Mesothelial cell of epicardium (in vitro differentiated cells): Measurements from ENCODE around the gene BATF2. TPM values are rescaled to one million over a fixed set of nuclear protein-coding genes. Genes with fewer than 3 reads are reported as not detected.
"Not testable (repeated sequence)": the region's sequence is repeated elsewhere in the genome, so short reads cannot be mapped to it uniquely, and the experiment has no call there.

Experiments used
- DNase-seq, 2 experiments: peaks; one replicate each; pipeline ENCODE4 v3.0.0; 2021; ENCODE audit warnings: low spot score in 2 of 2; ENCODE audit not compliant: unreplicated experiment in 2 of 2
- H3K27ac Mint-ChIP-seq: 2 replicates; pipeline ENCODE4 v1.8.0; 2021; ENCODE audit warnings: mixed read lengths
- H3K27me3 Mint-ChIP-seq: 2 replicates; pipeline ENCODE4 v1.8.0; 2021; ENCODE audit warnings: low read depth, mixed read lengths
- H3K36me3 Mint-ChIP-seq: 2 replicates; pipeline ENCODE4 v1.8.0; 2021; ENCODE audit warnings: mixed read lengths
- H3K4me1 Mint-ChIP-seq: 2 replicates; pipeline ENCODE4 v1.8.0; 2021; ENCODE audit warnings: mixed read lengths
- H3K4me3 Mint-ChIP-seq: 2 replicates; pipeline ENCODE4 v1.8.0; 2021; ENCODE audit warnings: mild to moderate bottlenecking, moderate library complexity, mixed read lengths
- H3K9me3 Mint-ChIP-seq: 2 replicates; pipeline ENCODE4 v1.8.0; 2021; ENCODE audit warnings: mixed read lengths
- CTCF ChIP-seq: fragments of 200-600 bp; sonication (generic); IDR thresholded peaks from one replicate; pipeline ENCODE4 v1.5.0; 2021; ENCODE audit warnings: antibody characterized with exemption; ENCODE audit not compliant: unreplicated experiment
- total RNA-seq: library from RNA; stranded (reverse); gene quantifications from 3 replicates; pipeline ENCODE4 v1.2.1, GENCODE V29; 2021

BATF2 gene
- total RNA-seq, 1 donor from 2014 or later: 1.7 TPM

GRCh38 chr11:64990222-64990923 is 6.4 kb downstream of the BATF2 start:
- Mint-ChIP-seq H3K36me3 (no peaks in the 10 kb centered on the region), H3K27me3 (peaks cover 1% of the 10 kb centered on the region), H3K27ac (peak overlapping the region; percentile 85), H3K9me3 (peaks cover 3% of the 10 kb centered on the region), H3K4me1 (peaks cover 20% of the 10 kb centered on the region), H3K4me3 (peak overlapping the region; percentile 16)
- DNase-seq: no peak
- TF ChIP-seq CTCF: no peak

- TF ChIP-seq CTCF: no peak
- no peak for DNase-seq
- no peak overlapping the region for H3K4me3 Mint-ChIP-seq
- H3K4me1 Mint-ChIP-seq: peaks cover 20% of the 10 kb centered on the region
- peaks cover 3% of the 10 kb centered on the region for H3K9me3 Mint-ChIP-seq
- H3K36me3 Mint-ChIP-seq: no peaks in the 10 kb centered on the region
- H3K27ac Mint-ChIP-seq: peak overlapping the region; percentile 85
- H3K27me3 Mint-ChIP-seq: peaks cover 3% of the 10 kb centered on the region
Measured at GRCh38 chr11:64989416-64989815, 7.4 kb downstream of the BATF2 start.

- Mint-ChIP-seq H3K4me1 (peaks cover 20% of the 10 kb centered on the region), H3K27me3 (peaks cover 2% of the 10 kb centered on the region), H3K9me3 (peaks cover 3% of the 10 kb centered on the region), H3K4me3 (no peak overlapping the region), H3K27ac (no peak overlapping the region), H3K36me3 (no peaks in the 10 kb centered on the region)
- DNase-seq: no peak
- no peak for TF ChIP-seq CTCF
Measured at GRCh38 chr11:64987998-64988854, 8.5 kb downstream of the BATF2 start.

- not testable (repeated sequence) for H3K9me3 Mint-ChIP-seq, DNase-seq, H3K27ac Mint-ChIP-seq, H3K4me3 Mint-ChIP-seq, H3K4me1 Mint-ChIP-seq, H3K36me3 Mint-ChIP-seq
- H3K27me3 Mint-ChIP-seq: peaks cover 19% of the 10 kb centered on the region
Measured at GRCh38 chr11:64983339-64983738, 13.4 kb downstream of the BATF2 start.

GRCh38 chr11:64976651-64977050 is 20.1 kb downstream of the BATF2 start:
- Mint-ChIP-seq H3K9me3 (no peaks in the 10 kb centered on the region), H3K27ac (no peak overlapping the region), H3K4me1 (no peaks in the 10 kb centered on the region), H3K4me3 (no peak overlapping the region), H3K27me3 (peaks cover 15% of the 10 kb centered on the region), H3K36me3 (no peaks in the 10 kb centered on the region)
- TF ChIP-seq CTCF: no peak
- no peak for DNase-seq

- no peak for DNase-seq
- TF ChIP-seq CTCF: no peak
- H3K36me3 Mint-ChIP-seq: no peaks in the 10 kb centered on the region
Measured at GRCh38 chr11:64974124-64974523, 22.6 kb downstream of the BATF2 start.

More at GRCh38 chr11:64974124-64974523, 22.6 kb downstream of the BATF2 start:
- H3K4me3 Mint-ChIP-seq: no peak overlapping the region
- no peak overlapping the region for H3K27ac Mint-ChIP-seq
- H3K9me3 Mint-ChIP-seq: no peaks in the 10 kb centered on the region
- H3K4me1 Mint-ChIP-seq: no peaks in the 10 kb centered on the region
- peaks cover 16% of the 10 kb centered on the region for H3K27me3 Mint-ChIP-seq
